Trophoblast cell (in vitro differentiated cells and primary cell): ENCODE data around the gene CDC42BPB.

Experiments
- DNase-seq, 2 donors: peaks; one replicate each; pipeline ENCODE4 v3.0.0-alpha.2; 2016
- H2AFZ ChIP-seq: 2 replicates; pipeline ENCODE4 v1.6.1; 2013; ENCODE audit warnings: low read length, moderate library complexity, mild to moderate bottlenecking; ENCODE audit not compliant: insufficient read depth, poor library complexity
- H2AK5ac ChIP-seq: 2 replicates; pipeline ENCODE4 v1.6.1; 2013; ENCODE audit warnings: mild to moderate bottlenecking, low read length
- H2BK120ac ChIP-seq: 2 replicates; pipeline ENCODE4 v1.6.1; 2013; ENCODE audit warnings: low read length, mild to moderate bottlenecking, moderate library complexity; ENCODE audit not compliant: insufficient read depth, poor library complexity
- H2BK12ac ChIP-seq: 2 replicates; pipeline ENCODE4 v1.6.1; 2013; ENCODE audit warnings: mild to moderate bottlenecking, low read length, moderate library complexity
- H2BK5ac ChIP-seq: 2 replicates; pipeline ENCODE4 v1.6.1; 2013; ENCODE audit warnings: low read length, low read depth, moderate library complexity, mild to moderate bottlenecking; ENCODE audit not compliant: poor library complexity
- H3K14ac ChIP-seq: 2 replicates; pipeline ENCODE4 v1.6.1; 2013; ENCODE audit warnings: mild to moderate bottlenecking, low read length
- H3K18ac ChIP-seq: 2 replicates; pipeline ENCODE4 v1.6.1; 2013; ENCODE audit warnings: mild to moderate bottlenecking, low read length
- H3K23ac ChIP-seq: 2 replicates; pipeline ENCODE4 v1.6.1; 2013; ENCODE audit warnings: low read length
- H3K27ac ChIP-seq: 2 replicates; pipeline ENCODE4 v1.5.1; 2013; ENCODE audit warnings: low read depth, mild to moderate bottlenecking, inconsistent platforms, low read length, moderate library complexity
- H3K27me3 ChIP-seq: 2 replicates; pipeline ENCODE4 v1.6.1; 2013; ENCODE audit warnings: inconsistent platforms, mild to moderate bottlenecking, low read length, moderate library complexity; ENCODE audit not compliant: insufficient read depth
- H3K36me3 ChIP-seq, 2 experiments: 1 replicate in 1 of 2; 2 replicates in 1 of 2; pipeline ENCODE4 v1.6.1; 2013; ENCODE audit warnings: low read length in 2 of 2, mild to moderate bottlenecking in 2 of 2, moderate library complexity in 1 of 2; ENCODE audit not compliant: insufficient read depth in 2 of 2, control insufficient read depth in 1 of 2
- H3K4ac ChIP-seq: 2 replicates; pipeline ENCODE4 v1.6.1; 2013; ENCODE audit warnings: low read depth, mild to moderate bottlenecking, low read length, moderate library complexity
- H3K4me1 ChIP-seq, 2 experiments: 1 replicate in 1 of 2; 2 replicates in 1 of 2; pipeline ENCODE4 v1.6.1; 2013; ENCODE audit warnings: low read length in 2 of 2, mild to moderate bottlenecking in 2 of 2, moderate library complexity in 1 of 2; ENCODE audit not compliant: insufficient read depth in 2 of 2, control insufficient read depth in 1 of 2
- H3K4me2 ChIP-seq: 2 replicates; pipeline ENCODE4 v1.6.1; 2013; ENCODE audit warnings: inconsistent platforms, mild to moderate bottlenecking, low read length, moderate library complexity
- H3K4me3 ChIP-seq: 2 replicates; pipeline ENCODE4 v1.5.1; 2013; ENCODE audit warnings: mild to moderate bottlenecking, low read depth, low read length, inconsistent platforms
- H3K79me1 ChIP-seq: one replicate; pipeline ENCODE4 v1.6.1; 2013; ENCODE audit warnings: low read length
- H3K79me2 ChIP-seq: 2 replicates; pipeline ENCODE4 v1.6.1; 2013; ENCODE audit warnings: low read length, mild to moderate bottlenecking; ENCODE audit not compliant: control insufficient read depth, insufficient read depth, poor library complexity
- H3K9ac ChIP-seq: 2 replicates; pipeline ENCODE4 v1.6.1; 2013; ENCODE audit warnings: mild to moderate bottlenecking, low read length
- H3K9me3 ChIP-seq: 2 replicates; pipeline ENCODE4 v1.6.1; 2013; ENCODE audit warnings: low read depth, mild to moderate bottlenecking, control low read depth, inconsistent platforms, low read length; ENCODE audit not compliant: insufficient read depth
- H4K12ac ChIP-seq: 2 replicates; pipeline ENCODE4 v1.6.1; 2013; ENCODE audit warnings: low read depth, mild to moderate bottlenecking, low read length, moderate library complexity
- H4K8ac ChIP-seq: 2 replicates; pipeline ENCODE4 v1.6.1; 2013; ENCODE audit warnings: low read depth, mild to moderate bottlenecking, low read length, moderate library complexity
- H4K91ac ChIP-seq: one replicate; pipeline ENCODE4 v1.6.1; 2013; ENCODE audit warnings: low read depth, mild to moderate bottlenecking, low read length, moderate library complexity
- WGBS: extraction: QIAGEN DNeasy Blood & Tissue Kit; methylation state at CpG from one replicate; pipeline ENCODE4 v1.1.7; 2013; ENCODE audit warnings: missing lambda C conversion rate; ENCODE audit not compliant: insufficient read length, insufficient coverage; ENCODE audit errors: extremely low coverage; 5-methylcytosine and 5-hydroxymethylcytosine counted together

CDC42BPB gene

DNA sequence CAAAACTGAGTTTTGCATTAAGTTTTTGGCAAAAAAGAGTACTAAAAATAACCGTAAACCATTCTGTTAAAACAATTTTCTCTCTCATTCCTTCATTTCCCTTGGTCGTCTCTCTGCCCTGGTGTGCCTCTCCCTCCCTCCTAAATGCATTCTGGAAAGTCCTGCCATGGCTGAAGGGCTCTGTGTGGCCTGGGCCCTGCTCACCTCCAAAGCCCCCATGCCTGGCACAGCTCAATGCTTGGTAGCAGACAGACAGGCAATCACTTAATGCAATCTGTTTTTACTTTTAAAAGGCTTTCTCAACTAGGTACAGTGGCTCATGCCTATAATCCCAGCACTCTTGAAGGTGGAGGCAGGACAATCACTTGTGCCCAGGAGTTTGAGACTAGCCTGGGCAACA is 47.8 kb downstream of the CDC42BPB start:
- Histone ChIP-seq H3K4ac (no peak overlapping the region), H3K27ac (no peak overlapping the region), H2BK5ac (no peak overlapping the region), H3K23ac (no peak overlapping the region), H3K4me1 (peaks cover 0 to 2% of the 10 kb centered on the region in 2 experiments), H3K9ac (no peak overlapping the region), H4K12ac (no peak overlapping the region), H3K14ac (no peak overlapping the region), H4K8ac (no peak overlapping the region), H2BK12ac (no peak overlapping the region), H3K9me3 (no peaks in the 10 kb centered on the region), H3K4me2 (no peak overlapping the region), H3K27me3 (no peaks in the 10 kb centered on the region), H3K18ac (no peak overlapping the region), H4K91ac (no peak overlapping the region), H2AFZ (no peak overlapping the region), H3K79me1 (no peaks in the 10 kb centered on the region), H2AK5ac (no peak overlapping the region), H3K36me3 (peaks cover 27 to 35% of the 10 kb centered on the region in 2 experiments), H3K79me2 (peaks cover 2% of the 10 kb centered on the region), H2BK120ac (no peak overlapping the region), H3K4me3 (no peak overlapping the region)
- WGBS: no CpG with 5 or more reads among the region's 2 CpGs
- no peak for DNase-seq

DNA sequence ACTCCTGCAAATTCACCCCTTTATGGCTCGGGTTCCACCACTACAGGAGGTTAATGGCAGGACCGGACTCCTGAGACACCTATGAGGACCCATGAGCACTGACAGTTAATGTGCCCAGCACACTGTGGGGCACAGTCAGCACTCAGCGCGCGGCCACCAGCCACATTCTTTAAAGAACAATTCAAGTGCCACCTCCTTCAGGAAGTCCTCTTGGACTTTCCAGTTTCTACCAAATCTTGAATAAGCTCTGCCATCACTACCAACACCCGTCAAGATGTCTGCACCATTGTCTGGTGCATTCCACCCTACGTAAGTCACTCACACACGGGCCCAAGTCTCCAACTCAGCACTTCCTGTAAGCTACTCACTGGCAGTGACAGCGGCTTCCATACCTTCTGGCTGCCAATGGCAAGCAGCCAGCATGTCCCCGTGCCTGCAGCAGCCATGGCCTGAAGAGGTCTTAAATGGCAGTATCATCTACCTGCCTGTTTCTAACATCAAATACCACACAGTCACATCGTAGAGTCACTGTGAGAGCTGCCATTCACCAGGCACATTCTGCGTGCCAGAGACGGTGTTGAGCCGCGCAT is 48.5 kb downstream of the CDC42BPB start:
- Histone ChIP-seq H3K79me1 (no peaks in the 10 kb centered on the region), H3K27me3 (no peaks in the 10 kb centered on the region), H3K27ac (no peak overlapping the region), H2BK120ac (no peak overlapping the region), H3K14ac (no peak overlapping the region), H2AK5ac (no peak overlapping the region), H3K4me2 (no peak overlapping the region), H3K4me3 (no peak overlapping the region), H3K4me1 (peaks cover 0 to 2% of the 10 kb centered on the region in 2 experiments), H3K36me3 (peaks cover 30 to 40% of the 10 kb centered on the region in 2 experiments), H2BK5ac (no peak overlapping the region), H3K23ac (no peak overlapping the region), H3K4ac (no peak overlapping the region), H3K9me3 (no peaks in the 10 kb centered on the region), H4K91ac (no peak overlapping the region), H2BK12ac (no peak overlapping the region), H3K79me2 (peaks cover 2% of the 10 kb centered on the region), H3K18ac (peak overlapping the region; percentile 27), H2AFZ (no peak overlapping the region), H4K12ac (no peak overlapping the region), H3K9ac (no peak overlapping the region), H4K8ac (no peak overlapping the region)
- WGBS: no CpG with 5 or more reads among the region's 15 CpGs
- no peak for DNase-seq

DNA sequence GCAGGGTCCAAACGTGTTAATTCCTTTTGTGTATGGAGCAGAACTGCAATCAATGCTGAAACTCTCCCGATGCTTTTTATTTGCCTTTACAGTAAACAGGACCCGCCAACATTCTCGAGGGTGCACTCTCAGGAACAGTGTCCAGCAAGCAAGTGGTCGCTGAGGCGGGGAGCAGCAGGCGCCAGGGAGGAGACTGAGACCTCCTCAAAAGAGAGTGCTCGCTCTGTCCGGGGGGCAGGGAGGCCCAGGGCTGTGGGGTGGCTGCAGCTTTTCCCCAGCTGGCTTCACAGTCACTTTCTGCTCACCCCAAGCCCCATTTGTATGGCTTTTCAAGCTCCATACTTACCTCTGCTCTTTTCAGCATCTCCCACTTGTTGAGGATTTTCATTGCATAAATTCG is 49.2 kb downstream of the CDC42BPB start:
- Histone ChIP-seq H4K91ac (no peak overlapping the region), H4K8ac (no peak overlapping the region), H3K9ac (no peak overlapping the region), H4K12ac (no peak overlapping the region), H2AFZ (no peak overlapping the region), H2BK120ac (no peak overlapping the region), H3K4me2 (no peak overlapping the region), H3K4me1 (peaks cover 0 to 2% of the 10 kb centered on the region in 2 experiments), H3K27me3 (no peaks in the 10 kb centered on the region), H3K9me3 (no peaks in the 10 kb centered on the region), H2AK5ac (no peak overlapping the region), H3K4me3 (no peak overlapping the region), H3K23ac (no peak overlapping the region), H3K79me2 (peaks cover 2% of the 10 kb centered on the region), H3K18ac (no peak overlapping the region), H3K79me1 (no peaks in the 10 kb centered on the region), H3K14ac (no peak overlapping the region), H3K27ac (no peak overlapping the region), H2BK12ac (no peak overlapping the region), H2BK5ac (no peak overlapping the region), H3K4ac (no peak overlapping the region), H3K36me3 (peaks cover 35 to 46% of the 10 kb centered on the region in 2 experiments)
- WGBS: no CpG with 5 or more reads among the region's 10 CpGs
- DNase-seq: no peak

DNA sequence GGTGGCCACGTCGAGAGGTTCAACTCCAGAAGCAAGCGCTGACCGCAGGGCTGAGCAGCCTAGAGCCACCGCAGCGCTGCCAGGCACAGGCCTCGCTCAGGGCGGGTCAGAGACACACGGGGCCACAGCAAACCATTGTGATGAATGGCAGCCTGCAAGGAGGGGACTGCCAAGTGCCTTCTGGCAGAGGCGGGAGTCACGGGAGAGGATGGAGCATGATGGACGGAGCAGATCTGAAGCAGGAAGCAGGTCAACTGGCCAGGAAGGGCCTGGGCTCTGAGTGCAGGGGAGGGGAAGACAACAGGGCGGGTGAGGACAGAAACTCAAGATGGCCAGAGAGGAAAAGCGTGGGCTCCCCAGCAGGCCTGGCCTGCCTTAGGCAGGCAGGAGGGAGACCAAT is 49.8 kb downstream of the CDC42BPB start:
- no CpG with 5 or more reads among the region's 14 CpGs for WGBS

More for the DNA sequence above, 49.8 kb downstream of the CDC42BPB start:
- H3K4ac ChIP-seq: no peak overlapping the region
- no peaks in the 10 kb centered on the region for H3K79me1 ChIP-seq
- no peak overlapping the region for H2BK5ac ChIP-seq
- peaks cover 40 to 51% of the 10 kb centered on the region in 2 experiments for H3K36me3 ChIP-seq
- peak overlapping the region; percentile 0 for H3K4me3 ChIP-seq
- H3K18ac ChIP-seq: peak overlapping the region; percentile 8
- no peak overlapping the region for H4K12ac ChIP-seq
- no peak overlapping the region for H4K8ac ChIP-seq
- H3K14ac ChIP-seq: no peak overlapping the region
- no peak for DNase-seq
- no peak overlapping the region for H3K4me2 ChIP-seq
- H3K9ac ChIP-seq: no peak overlapping the region
- H3K27me3 ChIP-seq: no peaks in the 10 kb centered on the region
- no peak overlapping the region for H3K23ac ChIP-seq
- no peak overlapping the region for H3K27ac ChIP-seq
- no peaks in the 10 kb centered on the region for H3K79me2 ChIP-seq
- no peak overlapping the region for H2BK120ac ChIP-seq
- no peaks in the 10 kb centered on the region for H3K9me3 ChIP-seq
- H2BK12ac ChIP-seq: no peak overlapping the region
- peaks cover 0 to 2% of the 10 kb centered on the region in 2 experiments for H3K4me1 ChIP-seq
- no peak overlapping the region for H4K91ac ChIP-seq
- no peak overlapping the region for H2AFZ ChIP-seq
- no peak overlapping the region for H2AK5ac ChIP-seq
